Mesothelial cell of epicardium (in vitro differentiated cells): Measurements from ENCODE around the gene ALDOA. TPM values are rescaled to one million over a fixed set of nuclear protein-coding genes. Genes with fewer than 3 reads are reported as not detected.

ENCODE experiments used
- DNase-seq, 2 experiments: peaks; one replicate each; pipeline ENCODE4 v3.0.0; 2021; ENCODE audit warnings: low spot score in 2 of 2; ENCODE audit not compliant: unreplicated experiment in 2 of 2
- H3K27ac Mint-ChIP-seq: 2 replicates; pipeline ENCODE4 v1.8.0; 2021; ENCODE audit warnings: mixed read lengths
- H3K27me3 Mint-ChIP-seq: 2 replicates; pipeline ENCODE4 v1.8.0; 2021; ENCODE audit warnings: low read depth, mixed read lengths
- H3K36me3 Mint-ChIP-seq: 2 replicates; pipeline ENCODE4 v1.8.0; 2021; ENCODE audit warnings: mixed read lengths
- H3K4me1 Mint-ChIP-seq: 2 replicates; pipeline ENCODE4 v1.8.0; 2021; ENCODE audit warnings: mixed read lengths
- H3K4me3 Mint-ChIP-seq: 2 replicates; pipeline ENCODE4 v1.8.0; 2021; ENCODE audit warnings: mild to moderate bottlenecking, moderate library complexity, mixed read lengths
- H3K9me3 Mint-ChIP-seq: 2 replicates; pipeline ENCODE4 v1.8.0; 2021; ENCODE audit warnings: mixed read lengths
- CTCF ChIP-seq: fragments of 200-600 bp; sonication (generic); IDR thresholded peaks from one replicate; pipeline ENCODE4 v1.5.0; 2021; ENCODE audit warnings: antibody characterized with exemption; ENCODE audit not compliant: unreplicated experiment
- total RNA-seq: library from RNA; stranded (reverse); gene quantifications from 3 replicates; pipeline ENCODE4 v1.2.1, GENCODE V29; 2021

The ALDOA gene
- total RNA-seq, 1 donor from 2014 or later, result 618 TPM

GRCh38 chr16:30095166-30096078 lies 29.9 kb downstream of the ALDOA start:
- H3K36me3 Mint-ChIP-seq, result peaks cover 23% of the 10 kb centered on the region
- H3K4me1 Mint-ChIP-seq, result peaks cover 24% of the 10 kb centered on the region
- DNase-seq, result no peak
- no peak for TF ChIP-seq CTCF
- peak overlapping the region; percentile 74 for H3K4me3 Mint-ChIP-seq
- H3K27me3 Mint-ChIP-seq, result no peaks in the 10 kb centered on the region
- H3K9me3 Mint-ChIP-seq, result peaks cover 21% of the 10 kb centered on the region
- peak overlapping the region; percentile 81 for H3K27ac Mint-ChIP-seq

DNA sequence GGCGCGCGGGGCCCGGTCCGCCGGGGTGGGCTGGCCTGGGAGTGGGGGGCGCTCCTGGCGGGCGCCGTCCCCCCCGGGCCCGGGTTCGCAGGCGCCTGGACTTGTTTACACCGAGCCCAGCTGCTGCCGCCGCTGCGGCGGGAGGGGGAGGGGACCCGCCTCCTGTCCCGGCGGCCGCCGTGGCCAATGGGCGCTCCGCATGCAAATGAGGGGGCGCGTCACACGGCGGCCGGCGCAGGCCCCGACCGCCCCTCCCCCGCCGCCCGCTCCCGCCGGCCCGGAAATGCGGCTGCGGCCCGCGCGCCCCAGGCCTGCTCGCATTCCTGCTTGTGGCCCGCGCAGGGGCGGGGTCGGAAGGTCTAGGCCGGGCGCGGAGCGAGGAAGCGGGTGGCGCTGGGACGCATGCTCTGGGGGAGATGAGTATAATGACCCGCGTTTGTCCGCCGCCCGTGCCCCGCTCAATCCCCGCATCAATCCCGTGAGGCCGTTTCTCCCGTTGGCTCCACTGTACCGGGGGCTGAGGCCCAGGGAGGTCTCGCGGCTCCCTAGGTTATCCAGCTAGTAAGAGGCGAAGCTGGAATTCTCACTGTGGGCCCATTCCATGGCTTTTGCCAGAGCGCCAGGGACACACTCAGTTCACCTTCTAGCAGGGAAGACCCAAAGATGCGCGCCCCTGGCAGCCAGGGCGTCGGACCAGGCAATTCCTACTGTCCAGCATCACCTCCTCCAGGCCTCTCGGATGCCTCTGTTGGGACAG lies 30.7 kb downstream of the ALDOA start, which contains the start of gene YPEL3:
Gene YPEL3 (minus strand): TSS at position 109 of the 757 bp plus-strand sequence. CDS start 731 bp downstream, outside the sequence.
- Mint-ChIP-seq H3K9me3 (peaks cover 25% of the 10 kb centered on the region), H3K36me3 (peaks cover 23% of the 10 kb centered on the region), H3K4me3 (peak within 1 kb of the TSS; percentile 74), H3K27ac (peak within 1 kb of the TSS; percentile 83), H3K27me3 (no peaks in the 10 kb centered on the region), H3K4me1 (peaks cover 23% of the 10 kb centered on the region)
- DNase-seq, result peak; percentile 90
- TF ChIP-seq CTCF, result no peak

DNA sequence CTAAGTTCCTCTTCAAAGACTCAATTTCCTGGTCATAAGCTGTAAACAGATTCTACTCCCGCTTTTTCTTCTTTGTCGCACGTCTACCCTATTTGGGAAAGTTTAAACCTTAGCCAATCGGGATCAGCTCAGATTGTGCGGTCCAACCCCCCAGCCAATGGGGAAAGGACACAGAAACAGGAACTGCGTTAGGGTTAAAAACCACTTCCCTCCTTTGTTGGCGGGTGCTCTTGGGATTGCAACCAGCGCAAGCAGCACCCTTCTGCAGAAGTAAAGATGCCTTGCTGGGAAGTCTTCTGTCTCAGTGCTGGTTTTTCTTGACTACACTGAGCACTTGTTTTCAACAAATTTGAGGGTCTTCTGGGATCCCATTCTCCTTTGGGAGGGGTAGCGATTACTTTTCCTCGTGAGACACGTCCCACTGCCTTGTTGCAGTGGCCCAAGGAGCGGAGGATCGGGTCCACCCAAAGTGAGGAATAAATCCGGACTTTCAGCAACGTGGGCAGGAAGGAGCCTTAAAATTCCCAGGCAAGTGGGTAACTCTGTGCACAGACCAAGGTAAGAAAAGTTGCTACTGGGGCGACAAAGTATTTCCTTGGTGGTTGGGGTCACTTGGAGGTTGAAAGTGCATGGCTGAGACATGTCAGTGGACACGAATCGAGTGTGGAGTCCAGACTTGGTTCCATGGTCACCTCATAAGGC lies 31.5 kb downstream of the ALDOA start:
- no peaks in the 10 kb centered on the region for H3K27me3 Mint-ChIP-seq
- no peak for DNase-seq
- H3K27ac Mint-ChIP-seq, result peak overlapping the region; percentile 83
- H3K9me3 Mint-ChIP-seq, result peaks cover 28% of the 10 kb centered on the region
- no peak for TF ChIP-seq CTCF
- peak overlapping the region; percentile 65 for H3K4me3 Mint-ChIP-seq
- peaks cover 23% of the 10 kb centered on the region for H3K36me3 Mint-ChIP-seq
- peaks cover 20% of the 10 kb centered on the region for H3K4me1 Mint-ChIP-seq

DNA sequence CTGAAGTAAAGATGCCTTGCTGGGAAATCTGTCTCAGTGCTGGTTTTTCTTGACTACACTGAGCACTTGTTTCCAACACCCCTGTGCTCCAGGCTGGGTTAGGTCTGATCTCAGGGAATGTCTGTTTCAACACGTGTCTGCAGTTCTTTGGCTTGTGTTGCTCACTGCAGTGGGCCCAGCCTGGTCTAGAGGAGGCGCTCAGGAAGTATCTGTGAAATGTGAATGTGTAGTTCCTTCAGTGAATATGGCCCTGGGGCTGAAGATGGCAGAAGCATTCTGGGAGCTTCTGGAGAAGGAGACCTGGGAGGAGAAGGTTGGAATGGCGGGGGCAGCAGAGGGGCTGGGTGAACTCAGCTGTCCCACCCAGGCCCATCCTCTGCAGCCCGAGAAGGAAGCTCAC lies 38.5 kb downstream of the ALDOA start:
- H3K27ac Mint-ChIP-seq, result peak overlapping the region; percentile 74
- no peaks in the 10 kb centered on the region for H3K27me3 Mint-ChIP-seq
- peaks cover 11% of the 10 kb centered on the region for H3K4me1 Mint-ChIP-seq
- no peak overlapping the region for H3K4me3 Mint-ChIP-seq
- peaks cover 10% of the 10 kb centered on the region for H3K9me3 Mint-ChIP-seq
- peaks cover 31% of the 10 kb centered on the region for H3K36me3 Mint-ChIP-seq
- no peak for TF ChIP-seq CTCF
- no peak for DNase-seq

DNA sequence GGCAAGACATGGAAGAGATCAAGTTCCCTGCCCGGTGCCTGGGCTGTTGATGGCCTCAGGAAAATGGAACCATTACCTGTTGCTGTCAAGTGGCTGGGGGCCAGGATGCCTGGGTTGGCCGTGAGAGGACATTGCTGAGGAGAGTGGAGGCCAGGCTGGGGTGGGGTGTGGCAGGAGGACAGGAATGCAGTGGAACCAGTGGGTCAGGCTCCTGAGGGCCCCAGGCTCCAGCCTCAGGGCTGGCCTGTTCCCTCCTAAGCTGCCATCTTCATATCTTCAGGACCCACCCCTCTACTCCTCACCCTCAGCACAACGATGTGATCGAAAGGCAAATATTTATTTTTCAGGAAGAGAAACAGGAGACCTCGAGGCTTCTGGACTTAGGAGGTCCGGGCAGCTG lies 38.9 kb downstream of the ALDOA start:
- H3K4me1 Mint-ChIP-seq, result peaks cover 11% of the 10 kb centered on the region
- peak overlapping the region; percentile 74 for H3K27ac Mint-ChIP-seq
- peaks cover 10% of the 10 kb centered on the region for H3K9me3 Mint-ChIP-seq
- H3K27me3 Mint-ChIP-seq, result no peaks in the 10 kb centered on the region
- H3K4me3 Mint-ChIP-seq, result no peak overlapping the region
- no peak for TF ChIP-seq CTCF
- DNase-seq, result no peak
- peaks cover 31% of the 10 kb centered on the region for H3K36me3 Mint-ChIP-seq
